BE2C (cell line): Measurements from ENCODE around the gene STMND1.

ENCODE experiments used
- DNase-seq: peaks from one replicate; pipeline ENCODE4 v3.0.0-alpha.2; 2020
- H3K27me3 ChIP-seq: fragments of 250-450 bp; sonication (Bioruptor Pico); 2 replicates; pipeline ENCODE4 v1.5.1; 2020; ENCODE audit warnings: mild to moderate bottlenecking
- H3K36me3 ChIP-seq: fragments of 250-450 bp; sonication (Bioruptor Pico); 2 replicates; pipeline ENCODE4 v1.5.1; 2020; ENCODE audit warnings: mild to moderate bottlenecking
- H3K4me1 ChIP-seq: fragments of 250-450 bp; sonication (Bioruptor Pico); 2 replicates; pipeline ENCODE4 v1.5.1; 2020
- H3K4me3 ChIP-seq: 2 replicates; pipeline ENCODE4 v1.5.1; 2011; ENCODE audit warnings: low read depth, low read length
- H3K9me3 ChIP-seq: fragments of 250-450 bp; sonication (Bioruptor Pico); 2 replicates; pipeline ENCODE4 v1.5.1; 2020
- CTCF ChIP-seq: IDR thresholded peaks from 2 replicates; pipeline ENCODE4 v1.5.1; 2012; ENCODE audit warnings: mild to moderate bottlenecking, low read depth, low read length

The STMND1 gene

GRCh38 chr6:17102258-17102870 lies 514 bp downstream of the STMND1 start:
- Histone ChIP-seq H3K4me1 (no peaks in the 10 kb centered on the region), H3K36me3 (no peaks in the 10 kb centered on the region), H3K27me3 (peaks cover 9% of the 10 kb centered on the region), H3K4me3 (no peak overlapping the region), H3K9me3 (no peaks in the 10 kb centered on the region)
- no peak for TF ChIP-seq CTCF
- no peak for DNase-seq

- DNase-seq: no peak
- Histone ChIP-seq H3K4me3 (no peak overlapping the region), H3K9me3 (no peaks in the 10 kb centered on the region), H3K27me3 (peaks cover 9% of the 10 kb centered on the region), H3K36me3 (no peaks in the 10 kb centered on the region), H3K4me1 (no peaks in the 10 kb centered on the region)
- peak; percentile 7; the same call in 1 of the 2 replicates for TF ChIP-seq CTCF
Measured at GRCh38 chr6:17103715-17104114, 1.9 kb downstream of the STMND1 start.

- Histone ChIP-seq H3K4me1 (no peaks in the 10 kb centered on the region), H3K9me3 (no peaks in the 10 kb centered on the region), H3K4me3 (no peak overlapping the region), H3K27me3 (no peaks in the 10 kb centered on the region), H3K36me3 (no peaks in the 10 kb centered on the region)
- no peak for DNase-seq
- TF ChIP-seq CTCF: no peak
Measured at GRCh38 chr6:17107863-17108262, 6.0 kb downstream of the STMND1 start.

- DNase-seq: no peak
- H3K27me3 ChIP-seq: no peaks in the 10 kb centered on the region
- no peaks in the 10 kb centered on the region for H3K9me3 ChIP-seq
- no peaks in the 10 kb centered on the region for H3K36me3 ChIP-seq
- no peak for TF ChIP-seq CTCF
- H3K4me3 ChIP-seq: no peak overlapping the region
- no peaks in the 10 kb centered on the region for H3K4me1 ChIP-seq
Measured at GRCh38 chr6:17115251-17116116, 13.6 kb downstream of the STMND1 start.

GRCh38 chr6:17116117-17116440 lies 14.2 kb downstream of the STMND1 start:
- no peak overlapping the region for H3K4me3 ChIP-seq
- H3K27me3 ChIP-seq: no peaks in the 10 kb centered on the region
- H3K9me3 ChIP-seq: no peaks in the 10 kb centered on the region
- TF ChIP-seq CTCF: no peak
- no peaks in the 10 kb centered on the region for H3K36me3 ChIP-seq
- DNase-seq: no peak
- no peaks in the 10 kb centered on the region for H3K4me1 ChIP-seq

- Histone ChIP-seq H3K27me3 (no peaks in the 10 kb centered on the region), H3K36me3 (no peaks in the 10 kb centered on the region), H3K4me3 (no peak overlapping the region), H3K9me3 (no peaks in the 10 kb centered on the region), H3K4me1 (no peaks in the 10 kb centered on the region)
- DNase-seq: no peak
- TF ChIP-seq CTCF: no peak
Measured at GRCh38 chr6:17120019-17120418, 18.2 kb downstream of the STMND1 start.
